RWPE1 (cell line): ENCODE measurements around the gene FUZ.

Source experiments
- CTCF ChIA-PET: fragments of 350-600 bp; sonication (Branson Sonifier 250); formaldehyde crosslinking; extraction: SDS; loops from one replicate; lab custom pipeline; 2021; lab: Yijun Ruan, JAX
- POLR2A ChIA-PET: fragments of 400-600 bp; formaldehyde crosslinking; extraction: SDS; loops from one replicate; lab custom pipeline; 2020; ENCODE audit warnings: antibody characterized with exemption; ENCODE audit not compliant: low non-redundant PET; lab: Yijun Ruan, JAX
- DNase-seq: peaks from one replicate; pipeline ENCODE4 v3.0.0; 2012; ENCODE audit warnings: low spot score
- H3K27ac ChIP-seq: fragments of 450-650 bp; 2 replicates; pipeline ENCODE4 v1.5.1; 2017
- CTCF ChIP-seq: fragments of 450-650 bp; conservative IDR thresholded peaks from 2 replicates; pipeline ENCODE4 v1.5.1; 2017; ENCODE audit warnings: low read depth, mild to moderate bottlenecking

Gene FUZ

DNA sequence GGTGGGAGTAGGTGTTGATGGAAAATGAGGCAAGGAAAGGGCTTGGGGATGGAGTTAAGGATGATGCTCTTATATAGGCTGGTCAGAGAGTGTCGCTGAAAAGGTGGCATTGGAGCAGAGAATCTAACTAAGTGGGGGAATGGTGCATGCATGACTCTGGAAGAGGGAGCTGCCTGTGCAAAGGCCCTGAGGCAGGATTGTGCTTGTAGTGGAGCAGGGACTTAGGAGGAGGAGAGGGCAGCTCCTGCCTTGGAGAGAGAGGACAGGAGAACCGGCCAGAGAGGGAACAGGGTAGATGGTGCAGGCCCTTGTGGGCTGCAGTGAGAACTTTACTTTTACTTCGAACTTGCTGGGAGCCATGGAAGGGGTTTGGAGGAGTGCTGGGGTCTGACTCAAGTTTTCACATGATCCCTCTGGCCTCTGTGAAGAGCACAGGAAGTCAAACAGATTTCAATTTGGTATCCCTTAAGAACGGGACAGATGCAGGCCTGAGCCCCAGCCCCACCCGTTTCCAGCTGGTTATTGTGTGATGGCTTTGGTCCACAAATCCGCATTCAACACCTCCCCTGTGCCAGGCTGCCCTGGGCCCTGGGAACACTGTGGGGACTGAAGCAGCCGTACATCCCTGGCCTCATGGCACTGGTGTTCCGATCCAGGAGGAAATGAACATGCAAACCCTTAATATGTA is 39.3 kb downstream of the FUZ start:
- CTCF ChIA-PET, result interaction anchor here (0.6 kb wide), 1 partner anchor 554 kb away, joined by 3 read pairs; no protein-coding TSS in a partner anchor
- DNase-seq, result no peak
- TF ChIP-seq CTCF, result no peak
- H3K27ac ChIP-seq, result peak overlapping the region; percentile 75
- POLR2A ChIA-PET, result no interaction called here

DNA sequence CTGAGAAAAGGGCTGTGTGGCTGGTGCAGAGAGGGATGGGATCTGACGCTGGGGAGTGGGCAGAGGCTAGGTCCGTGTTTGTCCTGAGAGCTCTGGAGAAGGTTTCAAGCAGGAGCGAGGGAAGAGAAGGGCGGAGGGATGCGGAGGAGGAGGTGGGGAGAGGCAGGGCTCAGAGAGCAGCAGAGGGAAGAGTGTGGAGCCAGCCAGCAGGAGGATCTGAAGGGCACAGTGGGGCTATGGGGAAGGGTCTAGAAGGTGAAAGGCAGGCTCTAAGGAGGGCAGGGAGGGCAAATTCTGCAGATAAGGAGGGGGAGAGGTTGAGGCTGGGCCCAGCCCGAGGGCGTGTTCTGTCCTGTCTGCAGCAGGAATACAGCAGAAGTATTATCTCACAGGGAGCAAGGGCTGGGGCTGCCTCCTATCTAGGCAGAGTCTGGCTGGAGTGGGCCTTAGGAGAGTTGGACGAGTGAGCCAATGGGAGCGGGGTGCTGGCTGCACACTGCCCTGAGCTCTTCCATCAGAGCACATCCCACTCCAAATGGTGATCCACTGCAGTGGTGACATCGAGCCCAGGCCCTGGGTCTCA is 40.2 kb downstream of the FUZ start:
- peak overlapping the region; percentile 75 for H3K27ac ChIP-seq
- CTCF ChIA-PET, result no interaction called here
- POLR2A ChIA-PET, result no interaction called here
- no peak for DNase-seq
- no peak for TF ChIP-seq CTCF

GRCh38 chr19:49771674-49772139 is 41.4 kb downstream of the FUZ start:
- DNase-seq, result no peak
- peak overlapping the region; percentile 75 for H3K27ac ChIP-seq
- ChIA-PET POLR2A (no interaction called here), CTCF (interaction anchor here (0.6 to 0.7 kb wide), 2 partner anchors 10 to 21 kb away, joined by 3 to 5 read pairs; no protein-coding TSS in a partner anchor)
- no peak for TF ChIP-seq CTCF

- H3K27ac ChIP-seq, result peak overlapping the region; percentile 37
- ChIA-PET CTCF (no interaction called here), POLR2A (no interaction called here)
- TF ChIP-seq CTCF, result no peak
- DNase-seq, result no peak
Measured at GRCh38 chr19:49770529-49770928, 42.6 kb downstream of the FUZ start.

DNA sequence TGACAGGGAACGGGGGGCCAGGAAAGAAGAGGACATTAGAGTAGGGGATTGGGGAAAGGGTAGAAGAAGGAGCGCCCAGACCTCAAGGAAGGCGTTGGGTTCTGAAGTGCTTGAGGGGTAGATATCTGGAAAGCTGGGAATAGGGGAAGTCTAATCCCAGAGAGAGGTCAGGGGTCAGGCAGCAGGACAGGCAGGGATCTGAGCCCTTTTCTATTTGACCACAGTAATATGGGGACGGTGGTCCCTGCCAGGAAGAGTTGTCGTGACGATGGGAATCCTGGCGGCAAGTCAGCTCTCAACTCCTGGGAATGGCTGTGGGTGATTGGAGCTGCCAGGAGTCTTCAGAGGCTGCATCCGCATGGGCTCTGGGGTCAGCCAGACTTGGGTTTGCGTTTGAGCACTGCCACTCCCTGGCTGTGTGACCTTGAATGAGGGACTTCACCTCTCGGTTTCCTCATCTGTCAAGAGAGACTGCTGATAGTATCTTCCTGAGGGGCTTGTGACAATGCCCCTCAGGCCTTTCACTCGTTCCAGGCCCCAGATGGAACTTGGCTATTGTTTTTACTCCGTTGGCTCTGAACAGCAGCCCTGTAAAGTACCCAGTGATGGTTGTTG is 45.0 kb downstream of the FUZ start:
- CTCF ChIA-PET, result interaction anchor here (0.5 to 0.6 kb wide), 2 partner anchors 86 to 150 kb away, joined by 3 to 6 read pairs; no protein-coding TSS in a partner anchor
- peak overlapping the region; percentile 96 for H3K27ac ChIP-seq

More for the DNA sequence above, 45.0 kb downstream of the FUZ start:
- POLR2A ChIA-PET, result interaction anchor here (0.7 kb wide), 1 partner anchor 37 kb away, joined by 3 read pairs; no protein-coding TSS in a partner anchor
- no peak for DNase-seq
- no peak for TF ChIP-seq CTCF
